Loucy (cell line): ENCODE measurements around the gene ARID1B.

Experiments used
- CTCF ChIP-seq: fragments of 200-600 bp; sonication (generic); conservative IDR thresholded peaks from 2 replicates; pipeline ENCODE4 v1.5.1; 2014; ENCODE audit warnings: mild to moderate bottlenecking, antibody characterized with exemption, low read length
- EZH2phosphoT487 ChIP-seq: fragments of 200-600 bp; IDR thresholded peaks from 2 replicates; pipeline ENCODE4 v1.6.1; 2018; ENCODE audit warnings: antibody characterized with exemption, mild to moderate bottlenecking, moderate library complexity, borderline replicate concordance

GRCh38 chr6:157020398-157020797 is 243.2 kb downstream of the ARID1B start:
- TF ChIP-seq CTCF (no peak), EZH2phosphoT487 (no peak)
